Measurements from ENCODE around the gene PKP4. TPM values are rescaled to one million over a fixed set of nuclear protein-coding genes. Genes with fewer than 3 reads are reported as not detected.
A peak's percentile ranks its signal among the peaks of the same experiment; 100 is the strongest.

The PKP4 gene
- total RNA-seq, 1 experiment from 2014 or later: 55.2 TPM

DNA sequence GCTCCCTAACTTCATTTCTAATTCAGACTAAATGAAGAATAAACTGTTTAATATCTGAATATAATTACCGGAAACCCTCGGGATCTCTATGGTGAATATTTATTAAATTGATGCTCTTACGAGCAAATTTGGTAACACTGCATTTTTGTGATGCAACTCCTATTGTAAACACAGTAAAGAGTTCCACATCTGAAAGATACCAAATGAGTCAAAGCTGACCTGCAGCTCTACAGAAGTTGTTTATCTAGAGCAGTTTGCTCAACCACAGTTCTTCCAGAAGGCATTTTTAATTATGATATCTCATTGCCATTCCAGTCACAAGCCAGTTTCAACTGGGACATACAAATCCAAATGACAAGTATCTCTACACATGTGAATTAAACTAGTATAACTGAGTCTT lies 129.7 kb downstream of the PKP4 start:
- no peak for ATAC-seq
- no TSS peak for BruUV-seq (replicated peaks)
- intact Hi-C loops (cut with micrococcal nuclease): no loop called here
- no peaks in the 10 kb centered on the region for H3K4me1 ChIP-seq (ENCODE audit: control insufficient read depth in 1 of 2, insufficient read depth in 2 of 2, low read length in 2 of 2)
- no peaks in the 10 kb centered on the region for H3K9me2 ChIP-seq (ENCODE audit: insufficient read depth)
- DNase-seq (ENCODE audit: low read depth, low spot score): no peak
- H2AFZ ChIP-seq (ENCODE audit: low read depth, low read length, poor library complexity, severe bottlenecking): no peak overlapping the region
- no peak overlapping the region for H3K4me3 ChIP-seq (replicated peaks in 1 of 2; ENCODE audit: low read depth in 1 of 2, low read length in 2 of 2)
- H3K9me3 ChIP-seq (ENCODE audit: control insufficient read depth in 1 of 2, insufficient read depth in 1 of 2, low read depth in 1 of 2, low read length in 2 of 2): no peaks in the 10 kb centered on the region
- no peak overlapping the region for H3K9ac ChIP-seq (ENCODE audit: low read length)
- H3K27me3 ChIP-seq (ENCODE audit: insufficient read depth, low read length): no peaks in the 10 kb centered on the region
- H3K36me3 ChIP-seq (ENCODE audit: control insufficient read depth in 1 of 2, insufficient read depth in 2 of 2, low read length in 2 of 2): no peaks in the 10 kb centered on the region
- TF ChIP-seq JUND (IDR thresholded peaks at IDR 0.05) (no peak), SRF (IDR thresholded peaks at IDR 0.05; ENCODE audit: low read depth) (no peak), ELF1 (IDR thresholded peaks at IDR 0.05; ENCODE audit: borderline replicate concordance, low read depth) (no peak), CEBPB (IDR thresholded peaks at IDR 0.05; ENCODE audit: low read depth) (peak; percentile 54; the same call in 1 of the 2 replicates), RAD21 (IDR thresholded peaks at IDR 0.05; ENCODE audit: low read depth) (no peak)
- POLR2A ChIA-PET: no interaction called here
- CTCF ChIA-PET: no interaction called here
- RAD21 ChIA-PET (ENCODE audit: low non-redundant PET in 1 of 2, low total read pairs in 2 of 2, uncharacterized antibody in 2 of 2, unreplicated experiment in 2 of 2): no interaction called here
- H4K20me1 ChIP-seq (ENCODE audit: insufficient read depth): peaks cover 5% of the 10 kb centered on the region; the same call in 1 of the 2 replicates
- no peaks in the 10 kb centered on the region for H3K79me2 ChIP-seq (ENCODE audit: insufficient read depth, low read length)
- H3K27ac ChIP-seq (ENCODE audit: low read depth, low read length): no peak overlapping the region
- no peak overlapping the region for H3K4me2 ChIP-seq (ENCODE audit: low read length)

DNA sequence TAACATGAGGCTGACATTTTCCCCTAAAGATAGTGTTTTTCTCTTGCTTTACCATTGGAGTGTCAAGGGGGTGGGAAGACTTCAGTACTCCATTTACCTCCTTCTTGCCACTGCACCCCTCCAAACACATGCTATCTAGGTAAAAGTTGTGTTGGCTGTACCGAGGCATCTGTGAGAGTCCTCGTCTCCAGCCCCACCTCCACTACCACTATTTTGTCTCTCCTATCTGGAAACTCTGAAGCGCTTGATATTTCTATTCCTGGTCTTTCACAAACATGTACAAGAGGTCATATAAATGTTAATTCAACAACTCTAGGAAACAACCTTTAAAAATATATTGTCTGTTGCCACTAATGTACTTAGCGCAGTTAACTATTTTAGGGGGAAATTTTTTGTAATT lies 132.6 kb downstream of the PKP4 start:
- Histone ChIP-seq H3K27ac (ENCODE audit: low read depth, low read length) (no peak overlapping the region), H3K9ac (ENCODE audit: low read length) (no peak overlapping the region), H3K79me2 (ENCODE audit: insufficient read depth, low read length) (no peaks in the 10 kb centered on the region), H3K36me3 (ENCODE audit: control insufficient read depth in 1 of 2, insufficient read depth in 2 of 2, low read length in 2 of 2) (no peaks in the 10 kb centered on the region), H3K9me2 (ENCODE audit: insufficient read depth) (no peaks in the 10 kb centered on the region), H3K9me3 (ENCODE audit: control insufficient read depth in 1 of 2, insufficient read depth in 1 of 2, low read depth in 1 of 2, low read length in 2 of 2) (no peaks in the 10 kb centered on the region), H3K4me2 (ENCODE audit: low read length) (no peak overlapping the region), H2AFZ (ENCODE audit: low read depth, low read length, poor library complexity, severe bottlenecking) (no peak overlapping the region), H3K4me3 (replicated peaks in 1 of 2; ENCODE audit: low read depth in 1 of 2, low read length in 2 of 2) (no peak overlapping the region), H3K4me1 (ENCODE audit: control insufficient read depth in 1 of 2, insufficient read depth in 2 of 2, low read length in 2 of 2) (no peaks in the 10 kb centered on the region), H3K27me3 (ENCODE audit: insufficient read depth, low read length) (no peaks in the 10 kb centered on the region), H4K20me1 (ENCODE audit: insufficient read depth) (peaks cover 5% of the 10 kb centered on the region; the same call in 1 of the 2 replicates)
- DNase-seq (ENCODE audit: low read depth, low spot score) (no peak), ATAC-seq (no peak)
- no TSS peak for BruUV-seq (replicated peaks)
- ChIA-PET RAD21 (ENCODE audit: low non-redundant PET in 1 of 2, low total read pairs in 2 of 2, uncharacterized antibody in 2 of 2, unreplicated experiment in 2 of 2) (no interaction called here), POLR2A (no interaction called here), CTCF (no interaction called here)
- TF ChIP-seq RAD21 (IDR thresholded peaks at IDR 0.05; ENCODE audit: low read depth): no peak
- no peak for TF ChIP-seq EZH2phosphoT487 (IDR thresholded peaks at IDR 0.05; ENCODE audit: borderline replicate concordance)
- TF ChIP-seq FOSL1 (IDR thresholded peaks at IDR 0.05; ENCODE audit: low read depth): no peak
- TF ChIP-seq, protein P1, sequence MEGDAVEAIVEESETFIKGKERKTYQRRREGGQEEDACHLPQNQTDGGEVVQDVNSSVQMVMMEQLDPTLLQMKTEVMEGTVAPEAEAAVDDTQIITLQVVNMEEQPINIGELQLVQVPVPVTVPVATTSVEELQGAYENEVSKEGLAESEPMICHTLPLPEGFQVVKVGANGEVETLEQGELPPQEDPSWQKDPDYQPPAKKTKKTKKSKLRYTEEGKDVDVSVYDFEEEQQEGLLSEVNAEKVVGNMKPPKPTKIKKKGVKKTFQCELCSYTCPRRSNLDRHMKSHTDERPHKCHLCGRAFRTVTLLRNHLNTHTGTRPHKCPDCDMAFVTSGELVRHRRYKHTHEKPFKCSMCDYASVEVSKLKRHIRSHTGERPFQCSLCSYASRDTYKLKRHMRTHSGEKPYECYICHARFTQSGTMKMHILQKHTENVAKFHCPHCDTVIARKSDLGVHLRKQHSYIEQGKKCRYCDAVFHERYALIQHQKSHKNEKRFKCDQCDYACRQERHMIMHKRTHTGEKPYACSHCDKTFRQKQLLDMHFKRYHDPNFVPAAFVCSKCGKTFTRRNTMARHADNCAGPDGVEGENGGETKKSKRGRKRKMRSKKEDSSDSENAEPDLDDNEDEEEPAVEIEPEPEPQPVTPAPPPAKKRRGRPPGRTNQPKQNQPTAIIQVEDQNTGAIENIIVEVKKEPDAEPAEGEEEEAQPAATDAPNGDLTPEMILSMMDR (IDR thresholded peaks at IDR 0.05 in 2 of 3, conservative IDR thresholded peaks at IDR 0.05 in 1 of 3; ENCODE audit: borderline replicate concordance in 1 of 3, insufficient read depth in 1 of 3, low read depth in 2 of 3, low read length in 2 of 3): no peak
- TF ChIP-seq SP1 (IDR thresholded peaks at IDR 0.05; ENCODE audit: low read depth): no peak
- TF ChIP-seq EGR1 (IDR thresholded peaks at IDR 0.05; ENCODE audit: low read depth): no peak
- no peak for TF ChIP-seq CBX3 (IDR thresholded peaks at IDR 0.05; ENCODE audit: low read depth)
- TF ChIP-seq, protein P2, sequence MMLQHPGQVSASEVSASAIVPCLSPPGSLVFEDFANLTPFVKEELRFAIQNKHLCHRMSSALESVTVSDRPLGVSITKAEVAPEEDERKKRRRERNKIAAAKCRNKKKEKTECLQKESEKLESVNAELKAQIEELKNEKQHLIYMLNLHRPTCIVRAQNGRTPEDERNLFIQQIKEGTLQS (IDR thresholded peaks at IDR 0.05): no peak
- TF ChIP-seq, protein P3, sequence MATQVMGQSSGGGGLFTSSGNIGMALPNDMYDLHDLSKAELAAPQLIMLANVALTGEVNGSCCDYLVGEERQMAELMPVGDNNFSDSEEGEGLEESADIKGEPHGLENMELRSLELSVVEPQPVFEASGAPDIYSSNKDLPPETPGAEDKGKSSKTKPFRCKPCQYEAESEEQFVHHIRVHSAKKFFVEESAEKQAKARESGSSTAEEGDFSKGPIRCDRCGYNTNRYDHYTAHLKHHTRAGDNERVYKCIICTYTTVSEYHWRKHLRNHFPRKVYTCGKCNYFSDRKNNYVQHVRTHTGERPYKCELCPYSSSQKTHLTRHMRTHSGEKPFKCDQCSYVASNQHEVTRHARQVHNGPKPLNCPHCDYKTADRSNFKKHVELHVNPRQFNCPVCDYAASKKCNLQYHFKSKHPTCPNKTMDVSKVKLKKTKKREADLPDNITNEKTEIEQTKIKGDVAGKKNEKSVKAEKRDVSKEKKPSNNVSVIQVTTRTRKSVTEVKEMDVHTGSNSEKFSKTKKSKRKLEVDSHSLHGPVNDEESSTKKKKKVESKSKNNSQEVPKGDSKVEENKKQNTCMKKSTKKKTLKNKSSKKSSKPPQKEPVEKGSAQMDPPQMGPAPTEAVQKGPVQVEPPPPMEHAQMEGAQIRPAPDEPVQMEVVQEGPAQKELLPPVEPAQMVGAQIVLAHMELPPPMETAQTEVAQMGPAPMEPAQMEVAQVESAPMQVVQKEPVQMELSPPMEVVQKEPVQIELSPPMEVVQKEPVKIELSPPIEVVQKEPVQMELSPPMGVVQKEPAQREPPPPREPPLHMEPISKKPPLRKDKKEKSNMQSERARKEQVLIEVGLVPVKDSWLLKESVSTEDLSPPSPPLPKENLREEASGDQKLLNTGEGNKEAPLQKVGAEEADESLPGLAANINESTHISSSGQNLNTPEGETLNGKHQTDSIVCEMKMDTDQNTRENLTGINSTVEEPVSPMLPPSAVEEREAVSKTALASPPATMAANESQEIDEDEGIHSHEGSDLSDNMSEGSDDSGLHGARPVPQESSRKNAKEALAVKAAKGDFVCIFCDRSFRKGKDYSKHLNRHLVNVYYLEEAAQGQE (IDR thresholded peaks at IDR 0.05; ENCODE audit: low read depth): no peak
- TF ChIP-seq ELF1 (IDR thresholded peaks at IDR 0.05; ENCODE audit: borderline replicate concordance, low read depth): no peak
- intact Hi-C loops (cut with micrococcal nuclease): no loop called here

Measured in HCT116 (cell line).